ENCODE data around the gene NCMAP.

DNA sequence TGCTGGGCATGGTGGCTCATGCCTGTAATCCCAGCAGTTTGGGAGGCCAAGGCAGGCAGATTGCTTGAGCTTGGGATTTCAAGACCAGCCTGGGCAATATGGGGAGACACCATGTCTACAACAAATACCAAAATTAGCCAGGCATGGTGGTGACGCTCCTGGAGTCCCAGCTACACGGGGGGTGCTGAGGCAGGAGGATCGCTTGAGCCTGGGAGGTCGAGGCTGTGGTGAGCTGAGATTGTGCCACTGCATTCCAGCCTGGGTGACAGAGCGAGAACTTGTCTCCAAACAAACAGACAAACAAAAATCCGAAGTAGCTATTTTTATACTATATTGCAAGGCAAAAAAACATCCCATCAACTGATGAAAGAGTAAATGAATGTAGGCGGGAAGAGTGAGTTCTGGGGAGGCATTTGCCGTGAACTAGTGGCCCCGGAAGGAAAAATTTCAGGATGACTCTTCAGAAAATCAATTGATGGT lies 40.6 kb downstream of the NCMAP start:
- TF ChIP-seq SP2 (IDR thresholded peaks at IDR 0.05; ENCODE audit: low read length): no peak
- TF ChIP-seq, protein P1, sequence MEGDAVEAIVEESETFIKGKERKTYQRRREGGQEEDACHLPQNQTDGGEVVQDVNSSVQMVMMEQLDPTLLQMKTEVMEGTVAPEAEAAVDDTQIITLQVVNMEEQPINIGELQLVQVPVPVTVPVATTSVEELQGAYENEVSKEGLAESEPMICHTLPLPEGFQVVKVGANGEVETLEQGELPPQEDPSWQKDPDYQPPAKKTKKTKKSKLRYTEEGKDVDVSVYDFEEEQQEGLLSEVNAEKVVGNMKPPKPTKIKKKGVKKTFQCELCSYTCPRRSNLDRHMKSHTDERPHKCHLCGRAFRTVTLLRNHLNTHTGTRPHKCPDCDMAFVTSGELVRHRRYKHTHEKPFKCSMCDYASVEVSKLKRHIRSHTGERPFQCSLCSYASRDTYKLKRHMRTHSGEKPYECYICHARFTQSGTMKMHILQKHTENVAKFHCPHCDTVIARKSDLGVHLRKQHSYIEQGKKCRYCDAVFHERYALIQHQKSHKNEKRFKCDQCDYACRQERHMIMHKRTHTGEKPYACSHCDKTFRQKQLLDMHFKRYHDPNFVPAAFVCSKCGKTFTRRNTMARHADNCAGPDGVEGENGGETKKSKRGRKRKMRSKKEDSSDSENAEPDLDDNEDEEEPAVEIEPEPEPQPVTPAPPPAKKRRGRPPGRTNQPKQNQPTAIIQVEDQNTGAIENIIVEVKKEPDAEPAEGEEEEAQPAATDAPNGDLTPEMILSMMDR (IDR thresholded peaks at IDR 0.05; ENCODE audit: control extremely low read depth in 1 of 3, insufficient read depth in 1 of 3, low read depth in 1 of 3, low read length in 3 of 3): no peak

All from H1 (cell line).